Bone marrow (tissue), 2 donors: ENCODE data around the gene OR4E1.
"Not testable (repeated sequence)": the region's sequence is repeated elsewhere in the genome, so short reads cannot be mapped to it uniquely, and the experiment has no call there.

Experiments used
- DNase-seq, 2 donors: peaks; one replicate each; lab custom pipeline; 2025; lab: John Stamatoyannopoulos, UW

The OR4E1 gene, protein sequence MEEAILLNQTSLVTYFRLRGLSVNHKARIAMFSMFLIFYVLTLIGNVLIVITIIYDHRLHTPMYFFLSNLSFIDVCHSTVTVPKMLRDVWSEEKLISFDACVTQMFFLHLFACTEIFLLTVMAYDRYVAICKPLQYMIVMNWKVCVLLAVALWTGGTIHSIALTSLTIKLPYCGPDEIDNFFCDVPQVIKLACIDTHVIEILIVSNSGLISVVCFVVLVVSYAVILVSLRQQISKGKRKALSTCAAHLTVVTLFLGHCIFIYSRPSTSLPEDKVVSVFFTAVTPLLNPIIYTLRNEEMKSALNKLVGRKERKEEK

DNA sequence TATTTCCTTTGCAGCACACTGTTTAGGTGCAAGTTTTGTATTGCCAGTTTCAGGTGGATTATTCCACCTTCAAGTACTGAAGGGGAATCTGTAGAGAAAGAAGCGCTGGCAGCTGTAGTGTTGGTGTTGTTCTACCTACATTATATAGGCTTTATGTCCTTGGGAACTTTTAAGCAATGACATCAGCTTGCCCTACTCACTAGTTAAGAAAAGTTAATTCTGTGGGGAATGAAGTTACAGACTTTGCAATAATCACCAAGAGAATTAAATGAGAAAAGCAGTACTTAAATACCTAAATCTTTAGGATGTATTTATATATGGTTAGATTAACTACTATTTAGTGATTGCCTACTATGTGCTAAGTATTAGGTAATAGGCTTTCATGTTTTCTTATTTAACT, at the start of gene OR4E1:
TSS of gene OR4E1 (minus strand) at position 101 of the 400 bp plus-strand sequence. CDS start 2,883 bp downstream, outside the sequence.
- DNase-seq = no peak

DNA sequence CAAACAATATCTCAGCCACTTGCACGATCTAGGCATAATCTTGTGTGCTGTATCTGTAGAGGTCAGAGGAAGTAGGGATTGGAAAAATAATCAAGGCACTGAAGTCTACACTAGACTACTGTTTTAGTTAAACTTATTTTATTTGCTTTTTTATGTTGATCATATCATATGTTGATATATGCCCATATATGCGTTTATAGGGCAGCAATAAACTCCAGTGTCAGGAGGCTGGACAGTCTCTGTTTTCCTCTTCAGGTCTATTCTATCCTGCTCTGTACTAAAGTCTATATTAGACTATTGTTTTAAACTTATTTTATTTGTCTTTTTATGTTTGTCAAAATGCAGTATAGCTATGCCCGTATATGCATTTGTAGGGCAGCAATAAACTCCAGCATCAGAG, 47.9 kb upstream of the OR4E1 start:
- DNase-seq = no peak

DNA sequence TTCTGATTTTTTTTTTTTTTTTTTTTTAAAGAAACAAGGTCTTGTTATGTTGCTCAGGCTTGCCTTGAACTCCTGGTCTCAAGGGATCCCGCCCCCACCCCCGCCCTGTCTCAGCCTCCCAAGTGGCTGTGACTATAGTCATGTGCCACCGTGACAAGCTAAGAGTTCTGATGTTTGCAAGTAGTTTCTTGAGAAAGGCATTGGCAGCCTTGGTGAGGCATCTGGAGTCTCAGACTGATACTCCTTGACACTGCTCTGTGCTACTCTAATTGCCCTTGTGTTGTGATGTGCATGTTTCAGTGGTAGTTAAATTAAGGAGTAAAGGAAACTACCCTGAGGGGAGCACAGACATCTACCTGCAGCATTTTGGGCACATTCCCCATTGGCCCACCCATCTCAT, 46.2 kb upstream of the OR4E1 start:
- no peak for DNase-seq

DNA sequence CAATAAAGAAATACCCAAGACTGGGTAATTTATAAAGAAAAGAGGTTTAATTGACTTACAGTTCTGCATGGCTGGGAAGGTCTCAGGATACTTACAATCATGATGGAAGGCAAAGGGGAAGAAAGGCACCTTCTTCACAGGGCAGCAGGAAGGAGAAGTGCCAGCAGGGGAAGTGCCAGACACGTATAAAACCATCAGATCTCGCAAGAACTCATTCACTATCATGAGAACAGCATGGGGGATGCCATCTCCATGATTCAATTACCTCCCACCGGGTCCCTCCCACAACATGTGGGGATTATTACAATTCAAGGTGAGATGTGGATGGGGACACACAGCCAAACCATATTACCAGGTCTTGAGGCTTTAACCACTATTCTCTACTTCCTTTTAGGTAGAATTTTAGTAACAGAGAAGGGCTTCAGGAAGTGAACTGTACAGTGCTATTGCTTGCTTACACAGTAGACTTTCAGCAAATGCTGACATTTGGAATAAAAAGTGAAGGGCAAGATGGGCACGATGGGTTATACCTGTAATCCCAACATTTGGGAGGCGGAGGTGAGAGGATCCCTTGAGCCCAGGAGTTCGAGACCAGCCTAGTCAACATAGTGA, 40.8 kb upstream of the OR4E1 start:
- no peak for DNase-seq

DNA sequence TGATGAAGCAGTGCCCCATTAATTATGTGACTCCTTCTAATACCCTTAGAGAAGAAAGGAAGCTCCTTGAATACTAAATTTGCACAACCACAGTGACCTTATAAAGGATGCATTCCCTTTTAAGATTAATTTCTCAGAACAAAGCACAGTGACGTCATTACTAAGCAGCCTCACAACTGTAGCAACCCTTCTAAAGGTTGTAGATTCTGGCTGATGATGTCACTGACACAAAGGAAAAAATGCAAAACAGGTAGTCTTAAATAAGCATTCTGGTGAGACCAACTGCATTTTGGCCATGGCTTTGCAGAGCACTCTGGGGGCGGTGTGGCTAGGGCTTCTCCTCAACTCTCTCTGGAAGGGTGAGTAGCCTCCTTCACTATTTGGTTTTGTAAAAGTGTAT, 38.4 kb upstream of the OR4E1 start:
- no peak for DNase-seq

DNA sequence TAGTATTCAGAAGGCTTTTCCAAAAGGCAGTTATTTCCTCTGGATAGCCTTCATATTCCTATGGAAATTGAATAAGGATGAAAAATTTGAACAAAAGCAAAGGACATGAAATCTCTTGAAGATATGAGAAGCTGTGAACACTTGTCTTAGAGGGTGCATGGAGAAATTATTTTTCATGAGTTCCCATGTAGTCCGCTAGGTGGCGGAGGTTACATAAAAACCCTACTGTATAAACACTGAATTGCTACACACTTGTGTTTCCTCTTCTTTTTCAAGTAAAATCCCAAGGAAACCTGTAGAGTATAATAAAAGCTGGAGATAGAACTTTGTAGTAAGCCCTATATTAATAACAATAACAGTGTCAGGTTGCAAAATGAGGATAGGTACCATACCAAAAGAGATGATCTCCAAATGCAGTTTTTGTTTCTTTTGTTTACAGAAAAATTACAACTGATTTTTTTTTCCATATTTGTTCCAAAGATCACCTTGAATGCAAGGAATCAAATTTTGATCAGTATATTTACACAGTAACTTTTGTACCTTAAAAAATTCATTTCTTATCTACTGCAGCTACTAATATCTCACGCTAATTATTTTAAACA, 37.8 kb upstream of the OR4E1 start:
- DNase-seq = peak in 1 of 2 donors; percentile 21

DNA sequence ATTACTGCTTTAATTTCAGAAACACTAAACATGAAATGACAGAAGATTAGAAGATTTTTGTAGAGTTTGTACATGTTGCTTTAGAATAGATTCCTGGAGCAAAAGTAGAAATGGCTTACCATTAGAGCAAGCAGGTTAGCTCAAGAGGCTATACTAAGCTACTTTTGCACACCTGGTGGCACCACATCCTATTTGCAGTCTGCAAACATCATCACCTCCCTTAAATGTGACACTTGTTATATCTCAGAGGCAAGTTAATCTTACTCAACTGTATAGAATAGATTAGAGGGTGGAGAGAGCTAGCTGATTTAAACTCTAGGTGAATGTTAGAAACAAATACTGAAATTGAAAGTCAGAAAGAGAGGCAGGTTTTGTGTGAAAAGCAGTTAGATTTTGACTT, 30.7 kb upstream of the OR4E1 start:
- DNase-seq = no peak

DNA sequence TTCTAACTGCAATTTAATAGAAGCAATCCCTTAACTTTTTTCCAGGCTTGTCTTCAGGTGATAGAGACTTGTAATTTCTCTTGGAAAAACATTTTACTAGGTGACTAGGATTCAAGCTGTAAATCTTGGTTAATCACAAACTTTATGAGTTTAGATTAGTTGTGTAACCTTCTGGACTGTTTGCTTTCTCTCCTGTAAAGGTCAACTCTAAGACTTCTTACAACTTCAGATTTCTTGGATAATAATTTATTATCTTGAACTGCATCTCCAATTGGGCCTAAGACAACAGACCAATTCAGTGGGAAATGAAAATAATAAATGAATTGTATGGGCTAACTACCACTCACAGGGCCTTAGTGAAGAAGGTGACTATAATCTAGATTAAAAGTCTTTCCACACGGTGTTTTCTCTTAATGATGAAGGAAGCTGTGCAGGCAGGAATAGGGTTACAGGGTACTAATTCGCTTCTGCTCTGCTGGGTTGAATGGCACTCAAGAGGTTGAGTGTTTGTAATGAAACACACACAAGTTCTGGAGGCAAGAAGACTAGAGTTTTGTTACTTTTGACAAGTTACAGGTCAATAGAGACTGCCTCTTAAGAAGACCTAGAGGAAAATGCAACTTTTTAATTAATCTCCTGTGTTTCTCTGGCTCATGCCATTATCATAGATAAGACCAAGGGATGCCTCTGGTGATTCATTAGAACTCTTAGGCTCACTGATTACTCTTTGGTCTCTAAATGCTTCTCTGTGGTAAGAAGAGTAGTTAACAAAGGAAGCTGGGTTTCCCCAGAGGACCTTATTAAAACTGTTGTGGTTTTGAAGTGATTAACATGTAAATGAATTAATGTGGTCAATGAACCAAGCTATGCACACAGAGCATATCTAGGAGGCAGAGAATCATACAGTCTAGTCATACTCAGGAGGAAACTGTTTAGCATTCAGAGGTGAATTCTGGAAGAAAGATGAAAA, 30.0 kb upstream of the OR4E1 start:
- no peak for DNase-seq

DNA sequence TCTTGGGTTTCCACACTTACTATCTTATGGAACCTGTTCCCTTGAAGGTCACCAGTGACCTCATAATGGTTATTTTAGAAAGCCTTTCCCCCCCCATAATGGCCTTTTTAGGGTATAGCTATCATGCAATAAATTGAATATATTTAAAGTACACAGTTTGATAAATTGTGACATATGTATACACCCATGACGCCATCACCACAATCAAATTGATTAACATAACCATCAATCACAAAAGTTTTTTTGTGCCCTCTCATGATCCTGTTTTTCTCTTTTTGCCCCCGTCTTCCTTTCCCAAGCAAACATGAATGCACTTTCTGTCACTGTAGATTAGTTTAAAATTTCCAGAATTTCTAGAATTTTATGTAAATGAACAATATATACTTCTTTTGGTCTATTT, 28.7 kb upstream of the OR4E1 start:
- no peak for DNase-seq

DNA sequence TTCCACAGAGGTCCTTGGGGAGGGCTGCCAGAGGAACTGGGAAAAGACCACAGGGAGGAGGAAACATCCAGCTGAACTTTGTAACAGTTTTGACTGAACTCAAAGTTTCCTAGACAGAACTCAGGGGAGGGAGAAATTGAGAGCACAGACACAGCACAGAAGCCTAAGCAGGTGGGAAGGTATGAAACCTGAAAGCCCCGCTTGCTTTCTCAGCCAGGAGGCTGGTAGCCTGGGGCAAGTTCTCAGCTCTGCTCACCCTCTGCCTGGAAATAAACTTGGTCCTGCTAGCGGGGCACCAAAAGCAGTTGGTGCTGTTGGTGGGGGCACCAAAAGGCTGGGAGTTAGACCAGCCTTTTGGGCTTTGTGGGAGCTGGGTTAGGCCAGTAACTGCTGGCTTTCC, 25.9 kb upstream of the OR4E1 start:
- no peak for DNase-seq

DNA sequence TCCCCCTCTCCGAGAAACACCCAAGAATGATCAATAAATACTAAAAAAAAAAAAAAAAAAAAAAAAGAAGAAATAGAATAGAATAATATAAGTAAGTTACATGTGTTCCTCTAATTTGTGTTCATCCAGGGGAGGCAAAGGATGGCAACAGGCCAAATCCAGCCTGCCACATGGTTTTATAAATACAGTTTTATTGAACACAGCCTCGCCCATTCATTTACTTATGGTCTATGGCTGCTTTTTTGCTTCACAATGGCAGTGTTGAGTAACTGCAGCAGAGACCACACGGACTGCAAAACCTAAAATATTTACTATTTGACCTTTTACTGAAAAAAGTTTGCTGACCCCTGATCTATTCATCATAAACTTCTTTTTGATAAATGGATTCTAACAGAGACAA, 24.9 kb upstream of the OR4E1 start:
- not testable (repeated sequence) for DNase-seq

DNA sequence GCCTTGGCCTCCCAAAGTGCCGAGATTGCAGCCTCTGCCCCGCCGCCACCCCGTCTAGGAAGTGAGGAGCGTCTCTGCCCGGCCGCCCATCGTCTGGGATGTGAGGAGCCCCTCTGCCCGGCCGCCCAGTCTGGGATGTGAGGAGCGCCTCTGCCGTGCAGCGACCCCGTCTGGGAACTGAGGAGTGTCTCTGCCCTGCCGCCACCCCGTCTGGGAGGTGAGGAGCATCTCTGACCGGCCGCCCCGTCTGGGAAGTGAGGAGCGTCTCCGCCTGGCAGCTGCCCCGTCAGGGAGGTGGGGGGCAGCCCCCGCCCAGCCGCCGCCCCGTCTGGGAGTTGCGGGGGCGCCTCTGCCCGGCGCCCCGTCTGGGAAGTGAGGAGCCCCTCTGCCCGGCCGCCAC, 24.0 kb upstream of the OR4E1 start:
- not testable (repeated sequence) for DNase-seq

DNA sequence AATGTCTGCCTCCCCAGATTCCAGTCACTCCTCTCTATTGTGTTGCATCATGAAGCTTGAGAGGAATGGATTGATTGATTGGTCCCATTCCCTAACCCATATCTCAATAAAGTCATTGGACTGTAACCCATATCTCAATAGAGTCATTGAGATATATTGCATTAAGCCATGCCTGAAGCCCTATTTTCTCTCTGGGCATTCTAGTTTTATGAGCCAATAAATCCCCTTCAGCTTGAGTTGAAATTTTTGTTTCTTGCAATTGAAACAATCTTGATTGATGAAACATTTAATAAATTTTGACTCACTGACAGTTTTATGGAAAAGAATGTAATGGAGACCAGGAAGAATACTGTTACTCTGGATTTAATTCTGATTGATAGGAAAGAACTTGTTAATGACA, 20.8 kb upstream of the OR4E1 start:
- DNase-seq = no peak

DNA sequence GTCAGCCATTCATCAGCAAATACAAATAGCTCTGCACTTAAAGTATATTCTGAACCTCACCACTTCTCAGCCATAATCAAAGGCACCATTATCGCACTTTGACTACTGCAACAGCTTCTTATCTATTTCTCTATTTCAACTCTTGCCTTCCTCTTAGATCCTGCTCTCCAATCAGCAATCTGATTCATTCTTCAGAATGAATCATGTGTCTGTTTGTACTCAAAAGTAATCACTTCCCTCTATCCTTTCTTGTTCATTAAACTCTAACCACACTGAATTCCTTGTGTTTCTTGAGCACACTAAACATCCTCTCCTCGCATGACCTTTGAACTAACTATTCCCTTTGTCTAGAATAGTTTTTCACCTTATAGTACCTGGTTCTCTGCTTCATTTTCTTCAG, 12.8 kb upstream of the OR4E1 start:
- DNase-seq = no peak

DNA sequence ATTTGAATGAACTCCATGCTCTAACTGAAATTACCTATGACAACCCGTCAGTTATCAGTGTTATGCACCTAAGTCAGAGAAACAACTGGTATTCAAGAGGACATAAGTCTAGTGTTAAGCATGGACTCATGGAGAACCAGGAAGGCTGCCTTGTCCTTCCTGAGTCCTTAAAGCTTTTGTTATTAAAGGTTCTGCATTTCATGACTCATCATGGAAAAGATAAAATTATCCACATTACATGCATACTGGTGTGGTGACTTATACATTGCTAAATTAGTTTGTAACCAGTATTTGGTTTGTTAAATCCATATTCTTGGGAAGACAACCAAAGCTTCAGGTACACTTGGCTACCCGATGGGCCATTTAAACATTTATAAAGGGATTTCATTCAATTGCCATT, 6.5 kb upstream of the OR4E1 start:
- no peak for DNase-seq

DNA sequence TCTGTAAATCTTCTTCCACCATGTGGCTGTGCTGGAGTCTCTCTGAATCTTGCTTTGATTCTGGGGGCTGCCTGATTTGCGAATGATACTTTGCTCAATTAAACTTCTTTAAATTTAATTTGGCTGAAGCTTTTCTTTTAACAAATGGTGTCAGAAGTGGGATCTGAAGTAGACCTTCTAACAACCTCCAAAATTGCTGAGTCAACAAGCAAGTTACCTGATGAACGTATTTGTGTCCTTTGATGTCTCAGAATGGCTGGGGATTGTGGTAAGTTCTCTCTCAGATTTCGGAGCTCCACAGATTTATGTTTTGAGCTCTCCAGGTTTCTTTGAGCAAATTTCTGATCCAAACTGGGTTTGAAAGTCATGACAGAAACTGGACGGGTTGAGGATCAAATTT, 1.9 kb upstream of the OR4E1 start:
- no peak for DNase-seq

DNA sequence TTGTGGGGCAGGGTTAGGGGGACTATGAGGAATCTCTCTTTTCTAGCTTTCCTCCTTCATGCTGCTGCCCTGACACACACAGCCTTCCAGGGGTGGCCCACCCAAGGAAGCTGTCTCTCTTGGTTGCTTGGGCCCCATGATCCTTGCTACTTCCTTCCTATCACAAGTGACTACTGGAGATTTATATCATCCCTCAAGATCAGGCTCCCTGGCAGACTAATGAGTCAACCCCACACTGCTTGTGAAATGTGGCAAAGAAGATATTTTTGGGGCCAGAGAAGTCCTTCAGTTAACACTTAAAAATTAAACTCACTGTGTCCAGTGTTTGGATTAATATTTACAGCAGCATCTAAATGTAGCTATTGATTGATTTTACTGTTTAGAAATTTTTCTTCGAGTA, 1.5 kb downstream of the OR4E1 start:
- no peak for DNase-seq

DNA sequence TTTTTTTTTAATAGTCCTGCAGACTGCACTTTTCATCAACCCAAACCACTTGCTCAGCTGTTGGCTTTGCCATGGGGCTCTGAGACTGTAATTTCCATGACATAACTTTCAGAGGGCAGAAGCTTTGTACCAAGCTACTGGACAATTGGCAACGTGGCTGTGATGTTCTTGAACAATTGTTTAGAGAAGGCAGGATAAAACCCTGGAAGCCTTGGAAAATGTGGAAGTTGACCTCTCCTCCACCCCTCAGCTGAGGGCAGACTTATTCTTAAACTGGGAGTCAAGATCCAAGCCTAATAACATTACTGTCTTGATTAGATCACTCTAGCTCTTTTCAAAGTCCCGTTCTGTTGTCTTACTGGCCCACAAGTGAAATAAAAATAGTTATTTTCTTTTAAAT, 2.2 kb downstream of the OR4E1 start:
- no peak for DNase-seq

DNA sequence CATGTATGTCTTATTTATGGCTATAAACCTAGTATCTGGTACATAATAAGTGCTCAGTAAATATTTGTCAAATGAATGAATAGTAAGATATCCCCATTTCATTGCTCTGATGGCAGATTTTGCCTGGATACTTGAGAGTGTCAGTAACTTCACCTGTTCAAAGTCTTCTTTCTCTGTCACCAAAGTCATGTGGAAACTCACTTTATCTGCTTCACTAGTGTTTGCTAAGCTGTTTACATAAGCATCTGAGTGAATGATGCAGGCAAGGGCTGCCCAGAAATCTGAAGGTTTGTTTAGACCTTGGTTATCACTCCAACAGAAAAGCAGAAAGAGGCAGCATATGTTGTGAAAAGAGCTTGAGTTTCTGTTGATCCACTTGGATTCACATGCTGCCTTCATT, 4.3 kb downstream of the OR4E1 start:
- DNase-seq = no peak

DNA sequence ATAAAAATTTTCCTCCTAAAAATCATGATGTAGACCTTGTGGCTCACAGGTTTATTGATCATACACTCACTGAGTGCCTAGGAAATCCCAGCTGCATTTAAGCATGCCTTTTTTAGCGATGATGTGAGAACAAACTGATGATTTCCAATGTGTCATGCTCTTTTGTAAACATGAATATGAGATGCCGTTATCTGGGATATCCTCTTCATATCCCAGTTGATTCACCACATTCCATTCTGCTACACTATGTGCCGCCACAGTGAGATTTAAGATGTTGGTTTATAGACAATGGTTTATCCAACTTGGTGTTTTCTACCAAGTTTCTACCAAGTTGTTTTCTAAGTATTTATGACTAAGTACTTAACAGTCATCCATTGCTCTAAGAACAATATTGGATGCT, 5.2 kb downstream of the OR4E1 start:
- no peak for DNase-seq

DNA sequence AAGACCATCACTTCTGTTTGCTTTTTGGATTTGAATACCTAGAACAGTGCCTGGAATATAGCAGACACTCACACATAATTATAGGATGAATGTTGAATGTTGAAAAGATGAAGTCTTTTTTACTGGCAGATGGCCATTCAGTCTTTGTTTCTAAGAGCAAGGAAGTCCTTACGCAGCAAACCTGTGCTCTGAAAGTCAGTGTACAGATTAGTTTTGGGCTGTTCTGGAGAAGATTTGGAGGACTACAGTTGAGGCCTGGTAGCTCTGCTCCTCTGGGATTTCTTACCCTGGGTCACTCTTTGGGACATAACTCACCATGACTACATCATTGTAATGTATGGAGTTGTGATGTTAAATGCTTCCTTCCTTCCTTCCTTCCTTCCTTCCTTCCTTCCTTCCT, 16.6 kb downstream of the OR4E1 start:
- no peak for DNase-seq

DNA sequence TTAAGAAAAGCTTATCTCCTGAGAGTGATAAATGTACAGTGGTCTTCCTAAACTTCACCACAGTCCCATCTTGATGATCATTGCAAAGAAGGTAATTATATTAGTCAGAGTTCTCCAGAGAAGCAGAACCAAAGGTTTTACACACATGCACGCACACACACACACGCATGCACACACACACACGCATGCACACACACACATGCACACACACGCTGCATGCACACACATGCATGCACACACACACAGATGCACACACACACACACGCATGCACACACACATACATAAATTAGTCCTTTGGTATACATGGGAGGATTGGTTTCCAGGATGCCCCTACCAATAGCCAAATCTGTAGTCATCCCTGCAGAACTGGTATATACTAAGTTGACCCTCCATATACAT, 19.4 kb downstream of the OR4E1 start:
- no peak for DNase-seq
